Stimulated activated CD8-positive, alpha-beta memory T cell treated with anti-CD3 and anti-CD28 coated beads, Interleukin-15, amount 100 ng/mL, for 24 hours (primary cell): ENCODE data around the gene PPP1R15B.

ENCODE experiments used
- DNase-seq: peaks from one replicate; pipeline ENCODE4 v3.0.0-alpha.2; 2020; ENCODE audit warnings: low read depth

PPP1R15B gene

GRCh38 chr1:204411451-204412204 lies at the start of gene PPP1R15B:
PPP1R15B (minus strand) TSS chr1:204411817; CDS start chr1:204411411, 406 bp downstream.
- peak; percentile 90 for DNase-seq

GRCh38 chr1:204460346-204460745 lies 48.7 kb upstream of the PPP1R15B start:
- DNase-seq, result no peak

- DNase-seq, result no peak
Measured at GRCh38 chr1:204459706-204460105, 48.1 kb upstream of the PPP1R15B start.

GRCh38 chr1:204457666-204458065 lies 46.0 kb upstream of the PPP1R15B start:
- no peak for DNase-seq

- DNase-seq, result no peak
Measured at GRCh38 chr1:204456826-204457442, 45.3 kb upstream of the PPP1R15B start.

- no peak for DNase-seq
Measured at GRCh38 chr1:204455831-204456145, 44.2 kb upstream of the PPP1R15B start.

GRCh38 chr1:204455063-204455830 lies 43.6 kb upstream of the PPP1R15B start:
- no peak for DNase-seq

GRCh38 chr1:204454476-204454875 lies 42.9 kb upstream of the PPP1R15B start:
- no peak for DNase-seq

GRCh38 chr1:204453141-204453772 lies 41.6 kb upstream of the PPP1R15B start:
- peak; percentile 15 for DNase-seq

- no peak for DNase-seq
Measured at GRCh38 chr1:204451352-204452124, 39.9 kb upstream of the PPP1R15B start.

- no peak for DNase-seq
Measured at GRCh38 chr1:204450461-204451257, 39.0 kb upstream of the PPP1R15B start.

GRCh38 chr1:204449678-204450280 lies 38.2 kb upstream of the PPP1R15B start:
- DNase-seq, result no peak

- DNase-seq, result no peak
Measured at GRCh38 chr1:204448991-204449677, 37.5 kb upstream of the PPP1R15B start.

- DNase-seq, result no peak
Measured at GRCh38 chr1:204448344-204448964, 36.8 kb upstream of the PPP1R15B start.

GRCh38 chr1:204447736-204448135 lies 36.1 kb upstream of the PPP1R15B start:
- DNase-seq, result no peak

- DNase-seq, result no peak
Measured at GRCh38 chr1:204447190-204447589, 35.6 kb upstream of the PPP1R15B start.

- DNase-seq, result peak; percentile 39
Measured at GRCh38 chr1:204446413-204447111, 34.9 kb upstream of the PPP1R15B start.

GRCh38 chr1:204445860-204446412 lies 34.3 kb upstream of the PPP1R15B start:
- peak; percentile 18 for DNase-seq
